ENCODE data around the gene EIF2S1.

The EIF2S1 gene

GRCh38 chr14:67370830-67371229, 10.7 kb downstream of the EIF2S1 start:
- DNase-seq = no peak
- intact Hi-C loops (cut with DNase I) = no loop called here

DNA sequence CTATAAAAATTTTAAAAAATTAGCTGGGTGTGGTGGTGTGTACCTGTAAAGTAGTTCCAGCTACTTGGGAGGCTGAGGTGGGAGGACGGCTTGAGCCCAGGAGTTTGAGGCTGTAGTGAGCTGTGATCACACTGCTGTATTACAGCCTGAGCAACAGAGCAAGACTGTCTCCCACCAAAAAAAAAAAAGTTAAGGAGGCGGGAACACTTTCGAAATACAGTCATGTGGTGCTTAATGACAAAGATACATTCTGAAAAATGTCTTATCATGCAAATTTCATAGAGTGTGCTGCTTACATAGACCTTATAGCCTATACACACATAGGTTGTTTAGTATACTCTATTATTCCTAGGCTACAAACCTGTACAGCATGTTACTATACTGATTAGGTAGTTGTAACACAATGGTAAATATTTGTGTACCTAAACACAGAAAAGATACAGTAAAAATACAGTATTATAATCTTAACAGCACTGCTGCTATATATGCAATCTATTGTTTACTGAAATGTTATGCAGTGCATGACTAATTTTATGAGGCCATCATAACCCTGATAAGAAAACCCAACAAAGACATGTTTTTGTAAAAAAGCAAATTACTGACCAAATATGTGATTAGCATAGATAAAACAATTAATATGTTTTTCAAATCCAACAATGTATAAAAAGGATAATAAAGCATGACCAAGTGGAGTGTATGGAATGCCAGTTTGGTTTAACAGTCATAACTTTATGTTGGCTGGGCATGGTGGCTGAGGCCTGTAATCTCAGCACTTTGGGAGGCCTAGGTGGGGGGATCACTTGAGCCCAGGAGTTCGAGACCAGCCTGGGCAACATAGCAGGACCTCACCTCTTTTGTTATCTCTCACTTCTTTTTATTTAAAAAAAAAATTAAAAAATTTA, 11.4 kb downstream of the EIF2S1 start:
- intact Hi-C loops (cut with DNase I) = no loop called here
- no peak for DNase-seq

- intact Hi-C loops (cut with DNase I) = no loop called here
- DNase-seq = no peak
Measured at GRCh38 chr14:67372833-67373232, 12.7 kb downstream of the EIF2S1 start.

- DNase-seq = no peak
- intact Hi-C loops (cut with DNase I) = no loop called here
Measured at GRCh38 chr14:67373347-67373746, 13.2 kb downstream of the EIF2S1 start.

- no peak for DNase-seq
- intact Hi-C loops (cut with DNase I) = no loop called here
Measured at GRCh38 chr14:67377916-67378315, 17.8 kb downstream of the EIF2S1 start.

DNA sequence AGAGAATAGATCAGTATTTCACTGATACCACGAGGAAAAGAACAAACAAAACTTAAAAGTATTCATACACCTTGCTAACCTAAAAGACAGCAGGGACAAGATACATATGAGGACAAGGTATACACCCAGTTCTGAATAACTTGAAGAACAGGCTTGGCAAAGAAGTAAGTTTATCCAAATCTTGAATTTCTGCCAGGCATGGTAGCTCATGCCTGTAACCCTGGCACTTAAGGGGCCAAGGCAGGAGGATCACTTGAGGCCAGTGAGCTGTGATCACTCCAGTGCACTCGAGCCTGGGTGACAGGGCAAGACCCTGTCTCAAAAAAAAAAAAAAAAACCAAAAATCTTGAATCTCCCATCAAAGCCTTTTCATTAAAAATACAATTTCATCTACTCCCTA, 25.0 kb downstream of the EIF2S1 start:
- intact Hi-C loops (cut with DNase I) = no loop called here
- DNase-seq = no peak

DNA sequence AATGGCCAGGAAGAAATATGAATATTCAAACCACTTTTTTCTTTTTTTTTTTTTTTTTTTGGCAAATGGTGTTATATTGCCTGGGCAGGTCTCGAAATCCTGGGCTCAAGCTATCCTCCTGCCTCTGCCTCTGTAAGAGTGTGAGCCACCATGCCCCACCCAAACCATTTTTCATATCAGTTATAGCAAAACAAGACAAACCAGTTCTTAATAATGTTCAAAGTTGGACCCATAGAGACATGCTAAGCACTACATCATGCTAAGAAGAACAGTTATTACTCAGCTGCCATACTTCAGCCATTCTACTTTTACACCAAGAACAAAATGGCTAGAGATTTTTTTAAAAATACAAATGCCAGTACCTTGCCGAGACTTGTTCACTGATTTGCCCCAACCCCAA, 25.5 kb downstream of the EIF2S1 start:
- intact Hi-C loops (cut with DNase I) = no loop called here

DNA sequence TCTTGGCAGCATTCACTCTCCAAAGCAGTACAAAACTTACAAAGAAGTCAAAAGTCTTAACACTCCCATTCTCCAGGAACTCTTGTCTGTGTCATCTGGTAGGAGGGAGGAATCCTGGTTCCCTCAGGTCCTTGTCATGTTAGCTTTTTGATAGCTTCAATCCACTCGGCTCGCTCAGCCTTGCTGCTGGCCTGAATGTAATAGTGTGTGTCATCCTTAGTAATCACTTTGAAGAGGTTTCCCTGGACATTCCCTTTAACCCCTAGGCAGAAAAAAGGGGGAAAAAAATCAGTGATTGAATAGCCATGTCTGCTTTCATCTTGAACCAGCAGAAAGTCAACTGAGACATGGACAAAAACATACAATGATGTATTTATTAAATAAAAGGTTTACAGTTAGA, 27.1 kb downstream of the EIF2S1 start:
- DNase-seq = no peak
- intact Hi-C loops (cut with DNase I) = no loop called here

More for the DNA sequence above, 25.5 kb downstream of the EIF2S1 start:
- DNase-seq = no peak

DNA sequence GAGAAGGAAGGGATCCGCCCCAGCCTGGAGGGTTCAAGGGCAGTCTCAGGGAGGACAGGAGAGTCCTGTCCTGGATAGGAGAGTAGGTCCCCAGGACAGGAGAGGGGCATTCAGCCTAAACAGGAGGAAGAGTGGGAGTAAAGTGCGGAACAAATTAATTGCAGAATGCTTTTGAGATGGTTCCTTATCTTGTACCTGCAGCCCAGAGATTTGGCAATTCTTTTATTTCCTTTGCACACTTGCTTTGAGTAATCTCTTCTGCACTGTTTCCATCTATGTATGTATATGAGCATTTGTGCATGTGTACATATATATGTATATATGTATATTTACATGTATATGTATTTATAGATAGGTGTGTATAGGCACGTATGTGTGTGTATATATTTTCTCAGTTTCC, 29.1 kb downstream of the EIF2S1 start:
- intact Hi-C loops (cut with DNase I) = no loop called here

DNA sequence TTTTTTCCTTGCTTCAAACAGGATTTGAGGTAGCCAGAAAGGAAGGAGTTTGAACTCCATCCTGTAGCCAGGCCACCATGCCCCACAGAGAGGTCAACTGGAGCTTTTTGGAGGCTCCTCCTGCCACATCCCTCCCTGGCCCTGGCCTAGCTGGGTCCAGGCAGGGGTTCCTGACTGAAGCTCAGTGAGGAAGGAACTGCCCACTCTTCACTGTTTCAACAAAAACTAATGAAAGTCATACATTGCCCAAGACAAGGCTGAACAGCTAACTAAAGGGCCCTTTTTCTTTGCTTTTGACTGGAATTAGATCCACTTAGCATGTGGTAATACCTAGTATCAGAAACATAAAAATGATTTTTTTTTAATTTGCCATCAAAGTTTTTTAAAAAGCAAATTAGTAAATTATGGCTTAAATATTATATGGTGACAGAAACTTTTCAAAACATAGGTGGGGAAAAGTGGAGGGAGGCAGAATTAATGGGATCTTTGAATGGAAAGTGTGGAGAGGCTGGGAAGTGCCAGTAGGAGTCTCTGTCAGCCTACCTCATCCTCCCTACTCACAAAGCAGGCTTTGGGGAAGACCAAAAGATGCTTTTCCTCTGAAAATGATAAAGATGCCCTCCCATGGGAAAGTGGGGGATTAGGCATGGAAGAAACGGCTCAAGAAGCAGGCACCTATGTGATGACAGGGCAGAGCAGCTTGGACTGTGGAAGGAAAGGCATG, 29.8 kb downstream of the EIF2S1 start:
- intact Hi-C loops (cut with DNase I) = no loop called here
- DNase-seq = no peak

More for the DNA sequence above, 29.1 kb downstream of the EIF2S1 start:
- no peak for DNase-seq

- DNase-seq = no peak
Measured at GRCh38 chr14:67391268-67391667, 31.1 kb downstream of the EIF2S1 start.

DNA sequence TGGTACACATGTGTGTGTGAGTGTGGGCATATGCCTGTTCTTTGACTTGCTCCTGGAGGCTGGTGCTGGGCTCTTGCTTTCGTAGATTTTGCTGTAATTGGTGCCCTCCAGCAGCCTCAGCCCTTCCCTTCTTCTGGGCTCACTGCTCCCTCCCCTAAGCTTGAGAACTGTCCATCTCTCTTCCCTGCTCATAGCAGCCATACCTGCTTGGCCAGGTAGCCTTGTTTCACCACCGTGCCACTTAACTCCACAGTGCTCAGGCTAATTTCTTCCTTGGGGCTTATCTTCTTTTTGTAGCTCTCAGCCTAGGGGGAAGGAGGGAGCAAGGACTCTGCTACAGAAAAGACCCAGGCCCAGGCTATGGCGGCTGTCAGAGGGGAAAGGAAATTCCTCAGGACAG, 32.0 kb downstream of the EIF2S1 start:
- intact Hi-C loops (cut with DNase I) = no loop called here
- no peak for DNase-seq

More at GRCh38 chr14:67391268-67391667, 31.1 kb downstream of the EIF2S1 start:
- intact Hi-C loops (cut with DNase I) = no loop called here

GRCh38 chr14:67392800-67393199, 32.7 kb downstream of the EIF2S1 start:
- intact Hi-C loops (cut with DNase I) = no loop called here
- no peak for DNase-seq

- intact Hi-C loops (cut with DNase I) = no loop called here
- no peak for DNase-seq
Measured at GRCh38 chr14:67393689-67394088, 33.6 kb downstream of the EIF2S1 start.

DNA sequence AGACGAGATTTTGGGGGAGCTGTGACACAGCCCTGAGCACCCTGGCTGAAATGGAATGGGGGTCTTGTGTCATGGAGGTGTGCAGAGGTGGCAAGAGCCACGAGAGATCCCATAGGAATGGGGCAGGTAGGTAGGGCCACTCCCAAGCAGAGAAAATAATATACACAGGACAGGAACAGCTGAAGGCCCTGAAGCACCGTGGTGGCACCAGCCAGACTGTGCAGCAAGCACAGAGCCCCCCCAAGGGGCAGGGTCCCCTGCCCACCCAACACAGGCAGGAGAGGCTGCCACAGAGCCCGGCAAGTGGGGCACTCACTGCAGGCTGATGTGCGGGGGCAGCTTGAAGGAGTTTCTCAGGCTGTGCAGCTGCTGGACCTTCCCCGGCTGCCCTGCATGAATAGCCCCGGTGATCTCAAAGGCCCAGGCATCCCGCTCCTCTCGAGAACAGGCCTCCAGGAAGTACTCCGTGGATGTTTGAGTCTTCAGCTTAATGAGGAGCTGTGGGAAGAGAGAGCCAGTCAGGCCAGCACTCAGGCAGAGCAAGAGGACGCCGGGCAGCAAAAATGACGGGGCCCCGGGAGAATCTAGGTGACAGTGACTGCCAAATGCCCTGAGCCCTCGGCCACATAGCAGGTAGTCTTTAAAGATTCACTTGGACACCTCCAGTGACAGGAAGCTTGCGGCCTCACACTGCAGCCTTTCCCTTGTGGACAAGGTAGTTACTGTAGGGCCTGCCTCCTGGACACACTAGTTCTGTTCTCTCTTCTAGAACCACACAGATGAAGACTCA, 35.2 kb downstream of the EIF2S1 start:
- intact Hi-C loops (cut with DNase I) = no loop called here
- DNase-seq = no peak

DNA sequence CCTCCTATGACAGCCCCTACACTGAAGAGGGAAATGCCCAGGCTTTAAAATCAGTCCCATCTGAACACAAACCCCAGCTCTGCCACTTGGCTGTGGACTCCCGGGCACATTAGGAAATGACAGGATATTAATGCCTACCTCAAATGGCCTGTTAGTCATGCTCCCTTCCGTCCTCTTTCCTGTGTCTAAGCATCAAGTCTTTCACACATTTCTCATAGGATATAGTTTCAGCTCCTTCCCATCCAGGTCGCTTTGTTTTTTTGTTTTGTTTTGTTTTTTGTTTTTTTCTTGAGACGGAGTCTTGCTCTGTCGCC, 35.7 kb downstream of the EIF2S1 start:
- no peak for DNase-seq
- intact Hi-C loops (cut with DNase I) = no loop called here

DNA sequence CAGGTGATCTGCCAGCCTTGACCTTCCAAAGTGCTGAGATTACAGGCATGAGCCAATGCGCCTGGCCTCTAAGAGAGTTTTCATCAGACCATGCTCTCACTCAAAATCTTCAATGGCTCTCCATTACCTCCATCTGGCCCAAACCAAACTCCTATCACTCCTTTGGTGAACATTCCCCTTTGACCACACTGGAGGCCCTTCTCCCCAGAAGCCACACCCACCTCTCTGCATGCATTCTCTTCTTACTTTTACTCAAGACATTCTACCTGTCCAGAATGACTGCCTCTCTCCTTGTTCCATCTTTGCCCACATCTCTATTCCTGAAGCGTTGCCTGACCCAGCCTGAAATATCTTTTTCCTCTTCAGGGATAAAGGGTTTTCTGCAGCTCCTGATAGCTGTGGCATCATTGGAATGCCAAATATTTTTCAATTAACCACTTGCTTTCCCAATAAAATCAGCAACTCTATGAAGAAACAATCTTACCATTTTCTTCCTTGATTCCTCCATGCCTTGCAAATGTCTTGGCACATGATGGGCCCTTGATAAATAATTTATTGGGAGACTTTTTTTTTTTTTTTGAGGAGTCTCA, 36.3 kb downstream of the EIF2S1 start:
- intact Hi-C loops (cut with DNase I) = no loop called here

GRCh38 chr14:67397536-67397935, 37.4 kb downstream of the EIF2S1 start:
- intact Hi-C loops (cut with DNase I) = no loop called here
- DNase-seq = no peak

More for the DNA sequence above, 36.3 kb downstream of the EIF2S1 start:
- DNase-seq = no peak

DNA sequence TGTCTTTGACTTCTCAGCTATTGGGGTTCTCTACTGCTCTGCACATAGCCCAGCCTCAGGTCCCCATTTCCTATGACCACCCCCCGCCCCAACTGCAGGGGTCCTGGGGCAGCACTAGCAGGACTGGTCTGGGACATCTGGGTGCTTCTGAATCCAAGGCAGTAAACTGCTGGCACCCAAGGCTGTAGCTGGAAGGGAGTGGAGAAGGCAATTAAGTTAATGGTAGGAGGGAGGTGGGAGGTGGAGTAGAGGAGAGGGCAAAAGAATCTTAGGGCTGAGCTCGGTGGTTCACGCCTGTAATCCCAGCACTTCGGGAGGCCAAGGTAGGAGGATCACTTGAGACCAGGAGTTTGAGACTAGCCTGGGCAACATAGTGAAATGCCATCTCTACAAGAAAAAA, 40.3 kb downstream of the EIF2S1 start:
- intact Hi-C loops (cut with DNase I) = no loop called here

GRCh38 chr14:67405771-67406170, 45.6 kb downstream of the EIF2S1 start:
- intact Hi-C loops (cut with DNase I) = no loop called here
- no peak for DNase-seq

More for the DNA sequence above, 40.3 kb downstream of the EIF2S1 start:
- DNase-seq = no peak

Measured in posterior cingulate gyrus (tissue), 11 donors.